Left lung (tissue), 10 donors: Measurements from ENCODE around the gene MICU2. TPM values are rescaled to one million over a fixed set of nuclear protein-coding genes. Genes with fewer than 3 reads are reported as not detected.
A peak's percentile ranks its signal among the peaks of the same experiment; 100 is the strongest.

Experiments used
- ATAC-seq: fragments of 200-7000 bp; cut with Tn5 transposase; one replicate; pipeline ENCODE4 v1.9.1; 2020; ENCODE audit warnings: moderate library complexity
- DNase-seq, 4 donors: peaks; one replicate each; pipeline ENCODE4 v3.0.0-alpha.2; 2013 to 2020
- H3K27ac ChIP-seq, 2 donors: fragments of 200-600 bp; sonication (generic) in 1 of 2; one replicate each; pipeline versions ENCODE4 v1.5.0 to v1.8.0; 2020 to 2021
- H3K27me3 ChIP-seq, 2 donors: fragments of 200-600 bp; sonication (generic) in 1 of 2; one replicate each; pipeline versions ENCODE4 v1.5.0 to v1.8.0; 2020 to 2021
- H3K36me3 ChIP-seq, 2 donors: fragments of 200-600 bp; sonication (generic) in 1 of 2; one replicate each; pipeline versions ENCODE4 v1.5.0 to v1.8.0; 2020 to 2021
- H3K4me1 ChIP-seq, 2 donors: fragments of 200-600 bp; one replicate each; pipeline ENCODE4 v1.8.0; 2021
- H3K4me3 ChIP-seq, 2 donors: fragments of 200-600 bp; sonication (generic) in 1 of 2; one replicate each; pipeline versions ENCODE4 v1.5.0 to v1.8.0; 2020 to 2021; ENCODE audit warnings: mild to moderate bottlenecking in 1 of 2
- H3K9me3 ChIP-seq, 2 donors: fragments of 200-600 bp; sonication (generic) in 1 of 2; one replicate each; pipeline versions ENCODE4 v1.5.0 to v1.8.0; 2020 to 2021
- intact Hi-C, 2 donors: fragments of 100-400 bp; cut with DNase I; formaldehyde crosslinking; loops; one replicate each; pipeline versions ENCODE4 v1.11.2 to v1.14.2; 2022
- polyA plus RNA-seq, 6 donors: library from polyadenylated mRNA; unstranded; fragments of 120-200 nt; gene quantifications; one replicate each; pipeline ENCODE4 v1.2.1, GENCODE V29; 2013; ENCODE audit not compliant: insufficient read length in 6 of 6
- total RNA-seq, 2 donors: library from RNA; stranded (reverse); fragmentation: NEBNext Ultra II Directional; extraction: Animal tissue kit (Norgen Biotek cat#: 25700); gene quantifications; one replicate each; pipeline ENCODE4 v1.2.1, GENCODE V29; 2021
- TF ChIP-seq, protein P1 (sequence below), 2 donors: fragments of 200-600 bp; sonication (generic) in 1 of 2; IDR thresholded peaks; one replicate each; pipeline versions ENCODE4 v1.5.0 to v1.8.0; 2021; ENCODE audit warnings: antibody characterized with exemption in 2 of 2
- donor health status: DM: no; HTN: yes; CAD: no.
- donor health status: DM: no; HTN: no; CAD: no.

MICU2 gene
- total and polyA plus RNA-seq, 8 donors, result 32.4 to 96.7 (median 76.4) TPM

DNA sequence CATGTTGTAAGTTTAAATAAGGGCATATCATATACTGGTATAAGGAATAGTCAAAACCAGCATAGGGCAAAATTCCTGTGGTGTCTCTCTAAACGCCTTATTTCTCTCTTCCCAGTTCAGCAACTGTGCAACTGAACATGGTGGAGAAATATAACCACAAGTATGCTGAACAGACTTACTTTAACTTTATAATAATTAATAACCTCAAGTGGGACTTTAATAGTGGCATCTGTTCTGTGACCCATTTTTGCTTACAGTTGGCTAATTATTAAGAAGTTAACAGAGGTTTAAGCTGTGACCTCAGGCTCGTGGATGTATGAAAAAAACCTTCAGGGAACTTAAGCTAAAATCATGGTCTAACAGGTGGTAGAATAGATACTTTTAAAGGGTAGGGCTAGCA is 54.3 kb downstream of the MICU2 start:
- no peaks in the 10 kb centered on the region for H3K27me3 ChIP-seq
- no peak overlapping the region for H3K4me3 ChIP-seq
- intact Hi-C loops, result no loop called here
- H3K4me1 ChIP-seq, result peaks cover 0 to 11% of the 10 kb centered on the region in 2 donors
- H3K9me3 ChIP-seq, result no peaks in the 10 kb centered on the region
- ATAC-seq (peak; percentile 47), DNase-seq (no peak)
- H3K27ac ChIP-seq, result no peak overlapping the region
- peaks cover 0 to 4% of the 10 kb centered on the region in 2 donors for H3K36me3 ChIP-seq
- TF ChIP-seq, protein P1, sequence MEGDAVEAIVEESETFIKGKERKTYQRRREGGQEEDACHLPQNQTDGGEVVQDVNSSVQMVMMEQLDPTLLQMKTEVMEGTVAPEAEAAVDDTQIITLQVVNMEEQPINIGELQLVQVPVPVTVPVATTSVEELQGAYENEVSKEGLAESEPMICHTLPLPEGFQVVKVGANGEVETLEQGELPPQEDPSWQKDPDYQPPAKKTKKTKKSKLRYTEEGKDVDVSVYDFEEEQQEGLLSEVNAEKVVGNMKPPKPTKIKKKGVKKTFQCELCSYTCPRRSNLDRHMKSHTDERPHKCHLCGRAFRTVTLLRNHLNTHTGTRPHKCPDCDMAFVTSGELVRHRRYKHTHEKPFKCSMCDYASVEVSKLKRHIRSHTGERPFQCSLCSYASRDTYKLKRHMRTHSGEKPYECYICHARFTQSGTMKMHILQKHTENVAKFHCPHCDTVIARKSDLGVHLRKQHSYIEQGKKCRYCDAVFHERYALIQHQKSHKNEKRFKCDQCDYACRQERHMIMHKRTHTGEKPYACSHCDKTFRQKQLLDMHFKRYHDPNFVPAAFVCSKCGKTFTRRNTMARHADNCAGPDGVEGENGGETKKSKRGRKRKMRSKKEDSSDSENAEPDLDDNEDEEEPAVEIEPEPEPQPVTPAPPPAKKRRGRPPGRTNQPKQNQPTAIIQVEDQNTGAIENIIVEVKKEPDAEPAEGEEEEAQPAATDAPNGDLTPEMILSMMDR (IDR thresholded peaks at IDR 0.05), result no peak

DNA sequence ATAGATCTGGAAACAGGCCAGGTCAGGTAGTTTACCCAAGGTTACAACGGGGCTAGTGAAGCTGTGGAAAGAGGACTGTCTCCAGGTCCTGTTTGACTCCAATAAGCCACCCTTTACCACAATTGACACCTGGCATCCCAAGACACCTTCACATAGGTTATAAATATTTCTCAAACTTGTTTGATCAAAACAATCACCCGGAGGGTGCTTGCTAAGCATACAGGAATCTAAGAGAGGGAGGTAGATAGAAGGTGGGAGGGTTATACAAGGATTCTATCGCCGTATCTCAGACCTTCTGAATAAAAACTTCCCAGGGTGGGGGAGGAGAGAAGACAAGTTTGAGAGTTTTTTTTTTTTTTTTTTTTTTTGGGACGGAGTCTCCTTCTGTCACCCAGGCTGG is 55.4 kb downstream of the MICU2 start:
- Histone ChIP-seq H3K4me1 (peaks cover 0 to 11% of the 10 kb centered on the region in 2 donors), H3K27me3 (no peaks in the 10 kb centered on the region), H3K27ac (no peak overlapping the region), H3K4me3 (no peak overlapping the region), H3K36me3 (peaks cover 0 to 4% of the 10 kb centered on the region in 2 donors), H3K9me3 (no peaks in the 10 kb centered on the region)
- DNase-seq (no peak), ATAC-seq (no peak)
- intact Hi-C loops, result no loop called here
- TF ChIP-seq, protein P1 (IDR thresholded peaks at IDR 0.05), result no peak

DNA sequence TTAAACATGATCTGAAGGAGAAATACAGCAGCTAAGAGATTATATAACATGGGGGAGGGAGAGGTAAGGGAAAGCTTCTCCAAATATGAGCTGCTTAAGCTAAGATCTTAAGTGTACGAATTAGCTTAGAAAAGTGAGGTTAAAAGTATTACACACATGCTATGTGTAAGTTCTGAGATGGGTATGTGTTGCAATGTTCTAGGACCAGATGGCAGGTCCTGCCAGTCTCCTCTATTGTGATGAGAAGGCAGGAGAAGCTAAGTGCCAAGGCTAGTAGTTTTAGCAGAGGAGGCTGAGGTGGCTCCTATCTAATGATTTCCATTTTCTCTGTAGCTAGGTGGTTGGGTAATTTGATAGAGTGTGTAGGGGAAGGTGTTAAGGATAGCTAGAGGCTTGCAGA is 57.6 kb downstream of the MICU2 start:
- intact Hi-C loops, result no loop called here
- DNase-seq (no peak), ATAC-seq (peak; percentile 53)
- H3K4me1 ChIP-seq, result peaks cover 0 to 17% of the 10 kb centered on the region in 2 donors
- H3K27me3 ChIP-seq, result no peaks in the 10 kb centered on the region
- H3K9me3 ChIP-seq, result no peaks in the 10 kb centered on the region
- TF ChIP-seq, protein P1 (IDR thresholded peaks at IDR 0.05), result no peak
- peaks cover 0 to 4% of the 10 kb centered on the region in 2 donors for H3K36me3 ChIP-seq
- H3K27ac ChIP-seq, result no peak overlapping the region
- H3K4me3 ChIP-seq, result no peak overlapping the region

DNA sequence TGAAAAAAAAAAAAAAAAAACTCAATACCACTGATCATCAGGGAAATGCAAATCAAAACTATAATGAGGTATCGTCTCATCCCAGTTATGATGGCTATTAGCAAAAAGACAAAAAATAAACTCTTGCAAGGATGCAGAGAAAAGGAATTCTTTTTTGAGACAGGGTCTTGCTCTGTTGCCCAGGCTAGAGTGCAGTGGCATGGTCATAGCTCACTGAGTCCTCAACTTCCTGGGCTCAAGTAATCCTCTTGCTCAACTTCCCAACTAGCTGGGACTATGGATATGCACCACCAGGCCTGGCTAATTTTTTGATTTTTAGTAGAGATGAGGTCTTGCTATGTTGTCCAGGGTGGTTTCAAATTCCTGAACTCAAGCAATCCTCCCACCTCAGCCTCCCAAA is 59.5 kb downstream of the MICU2 start:
- intact Hi-C loops, result no loop called here
- DNase-seq (no peak), ATAC-seq (no peak)
- Histone ChIP-seq H3K36me3 (peaks cover 0 to 4% of the 10 kb centered on the region in 2 donors), H3K4me1 (peaks cover 0 to 17% of the 10 kb centered on the region in 2 donors), H3K27ac (no peak overlapping the region), H3K4me3 (no peak overlapping the region), H3K9me3 (no peaks in the 10 kb centered on the region), H3K27me3 (no peaks in the 10 kb centered on the region)
- TF ChIP-seq, protein P1 (IDR thresholded peaks at IDR 0.05), result no peak

DNA sequence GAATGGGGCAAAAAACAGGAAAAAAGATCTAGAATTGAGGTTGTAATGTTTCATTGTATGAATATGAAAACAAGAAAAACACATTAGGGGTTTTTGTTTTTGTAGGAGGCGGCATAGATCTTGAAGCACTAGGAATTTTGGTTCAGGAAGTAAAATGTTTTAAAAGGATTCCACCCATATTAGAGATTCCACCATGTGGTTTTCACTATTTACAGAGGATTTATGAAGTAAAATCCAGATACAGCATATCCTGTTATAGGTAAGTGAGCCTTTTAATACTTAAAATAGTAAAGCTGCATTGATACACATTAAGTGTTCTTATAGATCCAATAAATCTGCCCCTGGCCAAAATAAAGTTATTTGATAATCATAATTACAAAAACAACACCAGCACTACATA is 61.4 kb downstream of the MICU2 start:
- intact Hi-C loops, result no loop called here
- Histone ChIP-seq H3K4me3 (no peak overlapping the region), H3K9me3 (no peaks in the 10 kb centered on the region), H3K36me3 (peaks cover 0 to 9% of the 10 kb centered on the region in 2 donors), H3K4me1 (peaks cover 0 to 17% of the 10 kb centered on the region in 2 donors), H3K27ac (no peak overlapping the region), H3K27me3 (no peaks in the 10 kb centered on the region)
- ATAC-seq, result no peak
- TF ChIP-seq, protein P1 (IDR thresholded peaks at IDR 0.05), result no peak
- DNase-seq, result no peak
